Naive B cell (primary cell): ENCODE measurements around the gene NSL1. TPM values are rescaled to one million over a fixed set of nuclear protein-coding genes. Genes with fewer than 3 reads are reported as not detected.
"Not testable (repeated sequence)": the region's sequence is repeated elsewhere in the genome, so short reads cannot be mapped to it uniquely, and the experiment has no call there.

Source experiments
- ATAC-seq, 2 donors: fragments of 150-1000 bp; cut with Tn5 transposase; 2 replicates each; pipeline ENCODE4 v1.10.0; 2021; ENCODE audit warnings: low read depth in 2 of 2, mild to moderate bottlenecking in 2 of 2, moderate library complexity in 2 of 2
- DNase-seq: peaks from one replicate; pipeline ENCODE4 v3.0.0; 2022
- H3K27ac Mint-ChIP-seq, 6 donors: one replicate each; pipeline ENCODE4 v1.8.0; 2020 to 2022; ENCODE audit warnings: mild to moderate bottlenecking in 6 of 6, mixed read lengths in 6 of 6, moderate library complexity in 5 of 6, inconsistent platforms in 2 of 6
- H3K27me3 Mint-ChIP-seq, 3 donors: one replicate each; pipeline ENCODE4 v1.8.0; 2021 to 2022; ENCODE audit warnings: mixed read lengths in 3 of 3, mild to moderate bottlenecking in 1 of 3
- H3K36me3 Mint-ChIP-seq, 2 donors: one replicate each; pipeline ENCODE4 v1.8.0; 2020 to 2022; ENCODE audit warnings: mixed read lengths in 2 of 2, inconsistent platforms in 1 of 2, mild to moderate bottlenecking in 1 of 2
- H3K4me1 Mint-ChIP-seq, 3 donors: one replicate each; pipeline ENCODE4 v1.8.0; 2020 to 2022; ENCODE audit warnings: mixed read lengths in 3 of 3, inconsistent platforms in 1 of 3, mild to moderate bottlenecking in 1 of 3, moderate library complexity in 1 of 3
- H3K4me3 Mint-ChIP-seq, 8 donors: one replicate each; pipeline ENCODE4 v1.8.0; 2020 to 2022; ENCODE audit warnings: mild to moderate bottlenecking in 8 of 8, mixed read lengths in 8 of 8, moderate library complexity in 8 of 8, inconsistent platforms in 2 of 8
- H3K9me3 Mint-ChIP-seq, 7 donors: one replicate each; pipeline ENCODE4 v1.8.0; 2020 to 2022; ENCODE audit warnings: mixed read lengths in 7 of 7, mild to moderate bottlenecking in 5 of 7, inconsistent platforms in 2 of 7, moderate library complexity in 1 of 7
- polyA plus RNA-seq, 6 donors: library from polyadenylated mRNA; unstranded; fragments of 300-500 nt; fragmentation: Illumina TruSeq; gene quantifications; one replicate each; pipeline ENCODE4 v1.2.3, GENCODE V29; 2021; ENCODE audit warnings: low read depth in 6 of 6

NSL1 gene
- polyA plus RNA-seq, 6 donors from 2014 or later = 72.1 to 103 (median 81.0) TPM

DNA sequence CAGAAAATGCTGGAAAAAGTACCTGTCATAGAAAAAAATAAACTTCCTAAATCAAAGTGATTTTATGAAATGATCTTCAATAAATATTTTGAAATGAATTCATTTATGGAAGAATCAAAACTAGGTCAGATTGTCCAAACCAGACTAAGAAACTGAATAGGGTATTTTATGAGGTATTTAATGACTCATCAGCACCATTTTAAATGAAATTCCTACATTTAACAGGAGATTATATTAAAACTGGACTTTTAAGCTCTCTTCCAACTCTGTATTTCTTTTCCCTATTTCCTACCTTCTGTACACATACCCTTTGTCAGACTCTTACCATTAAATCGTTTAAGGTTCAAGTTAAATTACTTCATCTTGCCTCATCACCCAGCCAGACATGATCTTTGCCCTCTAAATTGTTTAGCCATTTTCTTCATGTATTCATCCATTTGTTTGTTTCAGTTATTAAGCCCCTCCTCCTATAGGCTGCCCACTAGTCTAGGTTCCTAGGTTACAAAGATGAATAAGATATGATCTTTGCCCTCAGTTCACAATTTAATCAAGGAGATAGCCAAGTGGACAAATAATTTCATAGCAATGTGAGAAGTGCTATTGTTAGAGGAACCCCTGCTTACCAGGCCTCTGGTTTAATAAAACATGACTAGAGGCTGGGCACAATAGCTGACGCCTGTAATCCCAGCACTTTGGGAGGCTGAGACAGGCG, 25.1 kb upstream of the NSL1 start:
- H3K4me3 Mint-ChIP-seq = no peak overlapping the region
- DNase-seq (no peak), ATAC-seq (no peak)
- no peaks in the 10 kb centered on the region for H3K36me3 Mint-ChIP-seq
- H3K27me3 Mint-ChIP-seq = no peaks in the 10 kb centered on the region
- H3K4me1 Mint-ChIP-seq = peaks cover 5 to 18% (median 14%) of the 10 kb centered on the region in 3 donors
- no peaks in the 10 kb centered on the region for H3K9me3 Mint-ChIP-seq
- peak overlapping the region in 2 of 6 donors; percentile 47 to 71 for H3K27ac Mint-ChIP-seq

DNA sequence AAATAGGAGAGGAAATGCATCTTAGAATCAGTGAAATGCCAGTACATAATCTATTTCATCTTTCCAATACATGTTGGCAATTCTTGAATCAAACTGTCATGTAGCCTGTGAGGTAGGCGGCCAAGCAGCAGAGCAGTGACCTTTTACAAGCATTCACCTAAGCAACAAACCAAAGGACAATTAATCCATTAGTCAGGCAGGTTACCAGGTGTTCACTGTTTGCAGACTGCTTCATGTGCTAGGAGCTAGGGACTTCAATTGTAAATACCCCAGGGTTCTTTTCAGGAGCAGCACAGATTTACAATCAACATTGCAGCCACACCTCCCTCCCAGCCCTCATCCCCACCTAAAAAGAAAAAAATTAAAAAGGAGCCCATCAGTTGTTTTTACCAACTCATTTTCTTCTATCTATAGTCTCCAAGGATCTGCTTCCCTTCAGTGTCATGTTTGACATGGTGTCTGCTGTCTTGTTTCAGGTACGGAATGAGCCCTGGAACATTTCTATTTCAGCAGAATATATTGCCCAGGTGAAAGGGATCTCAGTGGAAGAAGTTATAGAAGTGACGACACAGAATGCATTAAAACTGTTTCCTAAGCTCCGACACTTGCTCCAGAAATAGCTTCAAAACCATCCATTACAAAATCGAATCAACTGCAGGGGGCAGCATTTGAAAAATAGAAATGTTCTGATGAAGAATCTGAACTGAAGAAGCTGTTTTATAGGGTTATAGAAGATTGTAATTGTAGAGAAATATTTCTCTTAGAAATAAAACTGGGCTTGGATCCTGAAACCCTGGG, 23.2 kb upstream of the NSL1 start:
- DNase-seq (no peak), ATAC-seq (no peak)
- Mint-ChIP-seq H3K9me3 (no peaks in the 10 kb centered on the region), H3K27ac (peak overlapping the region in 1 of 6 donors; percentile 51), H3K36me3 (no peaks in the 10 kb centered on the region), H3K4me1 (peaks cover 4 to 10% (median 6%) of the 10 kb centered on the region in 3 donors), H3K4me3 (no peak overlapping the region), H3K27me3 (no peaks in the 10 kb centered on the region)

DNA sequence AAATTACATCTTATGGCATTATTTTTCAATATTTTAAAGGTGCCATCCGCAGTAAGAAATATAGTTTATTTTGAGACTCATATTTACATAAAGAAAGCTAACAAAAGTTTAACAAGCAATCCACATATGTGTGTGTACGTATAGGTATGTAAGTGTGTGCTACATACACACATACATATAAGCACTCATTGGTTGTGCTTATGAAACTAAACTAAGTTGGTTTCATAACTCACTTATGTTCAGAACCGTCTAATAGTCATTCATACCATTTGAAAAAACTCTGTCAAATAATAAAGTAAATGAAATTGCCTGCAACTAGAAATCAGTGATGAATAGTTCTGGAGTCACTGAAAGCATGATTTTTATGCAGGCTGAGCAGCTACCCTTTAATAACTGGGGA, 14.2 kb upstream of the NSL1 start:
- ATAC-seq (no peak), DNase-seq (no peak)
- Mint-ChIP-seq H3K9me3 (no peaks in the 10 kb centered on the region), H3K27ac (no peak overlapping the region), H3K27me3 (no peaks in the 10 kb centered on the region), H3K4me3 (no peak overlapping the region), H3K4me1 (no peaks in the 10 kb centered on the region), H3K36me3 (peaks cover 18 to 25% of the 10 kb centered on the region in 2 donors)

DNA sequence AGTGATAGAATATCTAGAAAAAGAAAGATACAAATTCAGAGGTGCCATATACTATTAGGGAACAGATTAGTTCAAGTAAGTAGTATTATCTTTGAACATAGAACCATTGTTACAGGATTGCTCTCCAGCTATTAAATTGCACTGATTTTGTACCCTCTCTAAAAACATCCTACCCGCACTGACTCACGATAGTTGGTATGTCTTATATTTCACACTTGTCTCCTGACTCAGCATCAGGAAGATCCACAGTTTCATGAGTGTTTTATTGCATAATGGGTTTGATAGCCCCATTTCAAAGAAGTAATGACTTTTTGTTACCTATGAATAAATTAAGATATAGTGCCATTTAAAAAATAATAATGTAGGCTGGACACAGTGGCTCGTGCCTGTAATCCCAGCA, 6.1 kb upstream of the NSL1 start:
- Mint-ChIP-seq H3K27me3 (no peaks in the 10 kb centered on the region), H3K36me3 (peaks cover 5 to 32% of the 10 kb centered on the region in 2 donors), H3K4me3 (no peak overlapping the region), H3K27ac (peak overlapping the region in 1 of 6 donors; percentile 24), H3K4me1 (peaks cover 28 to 61% (median 30%) of the 10 kb centered on the region in 3 donors), H3K9me3 (peaks cover 0 to 5% (median 2%) of the 10 kb centered on the region in 7 donors)
- ATAC-seq (no peak), DNase-seq (no peak)

DNA sequence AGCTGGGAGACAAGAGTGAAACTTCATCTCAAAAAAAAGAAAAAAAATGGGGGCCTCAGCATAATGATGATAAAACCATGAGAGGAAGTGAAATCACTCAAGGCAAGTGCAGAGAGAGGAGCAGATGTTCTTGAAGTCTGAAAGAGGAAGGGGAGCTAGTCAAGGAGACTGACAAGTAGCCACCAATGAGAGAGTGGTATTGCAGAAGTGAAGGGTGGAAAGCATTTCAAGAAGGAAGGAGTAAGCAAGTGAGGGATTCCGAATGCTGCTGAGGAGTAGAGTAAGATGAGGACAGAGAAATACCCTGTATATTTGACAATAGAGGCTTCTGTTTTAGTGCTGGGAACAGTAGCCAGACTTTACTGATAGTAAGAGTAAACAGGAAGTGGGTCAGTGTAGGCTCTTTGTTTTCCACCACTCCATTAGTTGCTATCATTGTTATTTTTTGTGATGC, 3.0 kb upstream of the NSL1 start:
- peaks cover 33 to 79% (median 34%) of the 10 kb centered on the region in 3 donors for H3K4me1 Mint-ChIP-seq
- ATAC-seq = peak; percentile 93 to 94
- peaks cover 5 to 17% of the 10 kb centered on the region in 2 donors for H3K36me3 Mint-ChIP-seq
- H3K9me3 Mint-ChIP-seq = peaks cover 0 to 5% (median 2%) of the 10 kb centered on the region in 7 donors
- peak; percentile 82 for DNase-seq
- no peaks in the 10 kb centered on the region for H3K27me3 Mint-ChIP-seq
- H3K27ac Mint-ChIP-seq = peak overlapping the region; percentile 40 to 92 (median 62)
- peak overlapping the region; percentile 56 to 99 (median 80) for H3K4me3 Mint-ChIP-seq

DNA sequence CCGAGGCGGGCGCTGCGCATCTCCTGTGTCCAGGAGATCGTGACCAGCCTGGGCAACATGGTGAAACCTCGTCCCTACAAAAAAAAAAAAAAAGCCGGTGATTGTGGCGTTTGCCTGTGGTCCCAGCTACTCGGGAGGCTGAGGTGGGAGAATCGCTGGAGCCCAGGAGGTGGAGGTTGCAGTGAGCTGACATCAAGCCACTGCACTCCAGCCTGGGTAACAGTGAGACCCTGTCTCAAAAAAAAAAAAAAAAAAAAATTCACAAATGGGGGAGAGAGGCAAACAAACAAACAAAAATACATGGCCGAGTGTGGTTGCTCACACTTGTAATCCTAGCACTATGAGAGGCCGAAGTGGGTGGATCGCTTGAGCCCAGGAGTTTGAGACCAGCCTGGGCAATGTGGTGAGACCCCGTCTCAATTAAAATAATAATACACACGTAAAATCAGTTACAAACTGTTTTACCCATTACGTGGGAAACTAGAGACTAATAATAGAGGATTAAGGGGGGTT, 875 bp upstream of the NSL1 start:
- Mint-ChIP-seq H3K36me3 (peaks cover 5 to 8% of the 10 kb centered on the region in 2 donors), H3K4me3 (peak overlapping the region; percentile 60 to 99 (median 98)), H3K4me1 (peaks cover 29 to 75% (median 31%) of the 10 kb centered on the region in 3 donors), H3K27me3 (no peaks in the 10 kb centered on the region), H3K27ac (peak overlapping the region; percentile 5 to 97 (median 90)), H3K9me3 (peaks cover 0 to 5% (median 2%) of the 10 kb centered on the region in 7 donors)
- DNase-seq (no peak), ATAC-seq (no peak)

DNA sequence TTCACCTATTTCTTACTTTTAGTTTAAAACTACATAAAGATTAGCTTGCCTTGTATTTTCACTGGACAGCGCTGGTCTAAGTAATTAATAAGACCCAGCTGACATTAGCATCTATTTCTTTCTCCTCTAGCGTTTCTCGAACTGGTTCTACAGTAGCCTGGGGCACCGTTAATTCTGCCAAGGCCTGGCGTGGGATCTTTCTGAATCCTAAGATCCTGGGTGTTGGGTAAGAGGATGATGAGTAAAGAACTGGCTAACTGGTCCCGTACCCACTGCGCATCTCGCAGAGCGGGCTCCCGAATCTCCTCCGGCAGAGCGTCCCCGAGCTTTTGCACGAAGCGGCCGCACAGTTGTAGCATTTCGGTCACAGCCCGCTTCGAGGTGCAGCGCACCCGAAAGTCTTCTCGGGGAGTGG, 309 bp downstream of the NSL1 start:
- peaks cover 26 to 65% (median 31%) of the 10 kb centered on the region in 3 donors for H3K4me1 Mint-ChIP-seq
- H3K27ac Mint-ChIP-seq = peak overlapping the region; percentile 73 to 97 (median 96)
- no peaks in the 10 kb centered on the region for H3K27me3 Mint-ChIP-seq
- DNase-seq (no peak), ATAC-seq (peak; percentile 24 to 25)
- peaks cover 0 to 5% (median 2%) of the 10 kb centered on the region in 7 donors for H3K9me3 Mint-ChIP-seq
- H3K36me3 Mint-ChIP-seq = peaks cover 5 to 8% of the 10 kb centered on the region in 2 donors
- H3K4me3 Mint-ChIP-seq = peak overlapping the region; percentile 60 to 99 (median 98)

DNA sequence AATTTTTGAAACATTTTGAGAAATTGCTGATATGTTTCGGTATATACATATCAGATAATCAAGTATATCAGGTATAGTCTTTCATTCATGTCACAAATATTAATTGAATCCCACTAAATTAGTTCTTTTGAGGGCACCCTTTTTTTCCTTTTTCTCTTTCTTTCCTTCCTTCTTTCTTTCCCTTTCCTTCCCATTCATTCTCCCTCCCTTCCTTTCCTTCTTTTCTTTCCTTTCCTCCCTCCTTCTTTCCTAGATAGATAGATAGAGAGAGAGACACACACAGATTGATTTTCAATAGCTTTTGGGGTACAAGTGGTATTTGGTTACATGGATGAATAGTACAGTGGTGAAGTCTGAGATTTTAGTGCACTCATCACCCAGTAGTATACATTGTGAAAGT, 5.7 kb downstream of the NSL1 start:
- H3K9me3 Mint-ChIP-seq = no peaks in the 10 kb centered on the region
- no peaks in the 10 kb centered on the region for H3K27me3 Mint-ChIP-seq
- peaks cover 8 to 22% of the 10 kb centered on the region in 2 donors for H3K36me3 Mint-ChIP-seq
- no peak for ATAC-seq
- no peak overlapping the region for H3K4me3 Mint-ChIP-seq
- peak overlapping the region in 2 of 6 donors; percentile 4 to 91 for H3K27ac Mint-ChIP-seq
- DNase-seq = no peak
- H3K4me1 Mint-ChIP-seq = peaks cover 8 to 22% (median 17%) of the 10 kb centered on the region in 3 donors

DNA sequence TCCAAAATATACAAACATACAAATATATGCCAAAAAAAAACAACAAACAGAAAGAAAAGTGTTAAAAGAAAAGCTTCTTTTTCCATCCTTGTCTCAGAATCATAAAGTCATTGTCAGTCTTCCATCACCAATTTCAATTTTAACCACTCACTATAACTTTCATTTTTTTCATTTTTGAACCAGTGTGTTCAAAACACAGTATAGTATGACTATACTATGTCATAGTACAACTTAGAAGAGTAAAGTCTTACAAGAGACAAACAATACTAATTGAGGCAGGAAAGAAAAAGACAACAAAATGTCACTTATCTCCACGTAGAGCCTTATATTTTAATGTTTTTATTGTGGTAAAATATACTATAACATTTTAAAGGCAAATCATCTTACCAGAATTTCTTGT, 7.6 kb downstream of the NSL1 start:
- ATAC-seq = no peak
- no peak for DNase-seq
- Mint-ChIP-seq H3K27ac (no peak overlapping the region), H3K27me3 (no peaks in the 10 kb centered on the region), H3K4me3 (no peak overlapping the region), H3K36me3 (peaks cover 8 to 22% of the 10 kb centered on the region in 2 donors), H3K9me3 (no peaks in the 10 kb centered on the region), H3K4me1 (peaks cover 7 to 11% (median 8%) of the 10 kb centered on the region in 3 donors)

DNA sequence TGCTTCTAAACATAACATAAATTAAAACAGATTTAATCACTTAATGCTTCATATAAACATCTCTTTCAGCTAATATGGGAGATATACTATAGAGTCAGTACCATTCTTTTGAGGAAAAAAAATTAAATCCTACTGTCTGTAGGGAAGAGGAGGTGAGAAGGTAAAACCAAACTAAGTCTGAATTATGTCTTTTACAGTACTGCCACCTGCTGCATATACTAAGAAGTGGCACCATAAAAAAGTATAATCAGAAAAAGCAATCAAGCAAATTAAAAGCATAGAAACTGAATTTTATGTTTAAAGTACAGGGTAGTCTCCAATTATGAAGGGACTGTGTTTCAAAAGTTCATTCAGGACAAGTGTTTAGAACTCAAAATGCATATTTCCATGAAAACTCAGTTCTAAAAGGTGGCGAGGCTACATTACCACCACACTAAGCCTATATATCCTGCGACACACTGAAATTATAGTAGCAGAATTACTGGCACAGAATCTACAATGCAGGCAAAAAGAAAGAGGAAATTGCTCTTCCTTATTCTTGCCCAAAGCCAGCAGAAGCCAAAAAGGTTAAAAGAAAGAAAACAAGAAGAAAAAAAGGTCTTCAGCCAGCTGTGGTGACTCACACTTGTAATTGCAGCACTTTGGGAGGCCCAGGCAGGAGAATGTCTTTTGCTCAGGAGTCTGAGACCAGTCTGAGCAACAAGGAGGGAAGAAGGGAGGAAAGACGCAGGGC, 9.0 kb downstream of the NSL1 start:
- peak; percentile 15 for DNase-seq
- peaks cover 5 to 9% (median 6%) of the 10 kb centered on the region in 3 donors for H3K4me1 Mint-ChIP-seq
- H3K9me3 Mint-ChIP-seq = peaks cover 0 to 2% (median 0%) of the 10 kb centered on the region in 7 donors
- peak overlapping the region in 1 of 6 donors; percentile 4 for H3K27ac Mint-ChIP-seq
- H3K4me3 Mint-ChIP-seq = no peak overlapping the region
- peaks cover 15 to 29% of the 10 kb centered on the region in 2 donors for H3K36me3 Mint-ChIP-seq
- no peaks in the 10 kb centered on the region for H3K27me3 Mint-ChIP-seq
- ATAC-seq = peak in 1 of 2 donors; percentile 33

DNA sequence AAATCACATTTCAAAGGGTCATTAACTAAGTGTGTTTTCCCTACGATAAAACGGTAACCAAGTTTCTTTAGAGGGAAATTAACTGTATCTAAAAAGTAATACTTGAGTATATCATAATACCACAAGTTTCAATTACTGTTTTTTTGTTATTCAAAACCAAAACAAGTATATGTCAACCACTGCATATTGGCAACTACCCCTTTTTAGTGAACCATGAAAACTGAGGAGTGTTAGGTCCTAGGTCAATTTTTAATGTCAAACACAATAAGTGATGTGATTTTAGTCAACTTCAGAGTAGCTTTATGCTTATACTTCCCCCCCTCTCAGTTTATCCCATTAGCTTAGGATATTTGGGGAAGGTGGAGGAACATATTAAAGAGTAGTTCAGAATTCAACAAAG, 10.4 kb downstream of the NSL1 start:
- no peak for DNase-seq
- Mint-ChIP-seq H3K27ac (no peak overlapping the region), H3K36me3 (peaks cover 27 to 34% of the 10 kb centered on the region in 2 donors), H3K27me3 (no peaks in the 10 kb centered on the region), H3K9me3 (peaks cover 0 to 7% (median 2%) of the 10 kb centered on the region in 7 donors), H3K4me3 (no peak overlapping the region), H3K4me1 (peaks cover 5 to 12% (median 9%) of the 10 kb centered on the region in 3 donors)
- no peak for ATAC-seq

DNA sequence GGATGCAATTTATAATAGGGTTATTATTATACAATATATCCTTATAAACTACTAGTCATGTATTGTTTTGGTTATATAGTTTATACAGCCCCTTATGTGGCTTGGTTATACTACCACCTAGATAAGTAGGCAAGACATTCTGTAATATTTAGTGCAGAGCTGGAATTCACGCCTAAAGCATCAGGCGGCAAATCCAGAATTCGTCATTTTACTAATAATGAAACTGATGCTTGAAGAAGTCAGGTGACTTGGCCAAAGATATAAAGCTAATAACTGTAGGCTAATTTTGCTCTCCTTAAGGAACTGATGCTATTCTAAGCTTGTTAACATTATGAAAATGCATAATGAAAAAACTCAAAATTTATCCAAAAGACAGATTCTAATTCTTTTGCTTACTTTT, 10.8 kb downstream of the NSL1 start:
- H3K9me3 Mint-ChIP-seq = peaks cover 0 to 7% (median 2%) of the 10 kb centered on the region in 7 donors
- H3K27ac Mint-ChIP-seq = no peak overlapping the region
- no peak for ATAC-seq
- H3K36me3 Mint-ChIP-seq = peaks cover 23 to 34% of the 10 kb centered on the region in 2 donors
- H3K4me1 Mint-ChIP-seq = peaks cover 3 to 12% (median 5%) of the 10 kb centered on the region in 3 donors
- no peak overlapping the region for H3K4me3 Mint-ChIP-seq
- no peaks in the 10 kb centered on the region for H3K27me3 Mint-ChIP-seq
- DNase-seq = no peak

DNA sequence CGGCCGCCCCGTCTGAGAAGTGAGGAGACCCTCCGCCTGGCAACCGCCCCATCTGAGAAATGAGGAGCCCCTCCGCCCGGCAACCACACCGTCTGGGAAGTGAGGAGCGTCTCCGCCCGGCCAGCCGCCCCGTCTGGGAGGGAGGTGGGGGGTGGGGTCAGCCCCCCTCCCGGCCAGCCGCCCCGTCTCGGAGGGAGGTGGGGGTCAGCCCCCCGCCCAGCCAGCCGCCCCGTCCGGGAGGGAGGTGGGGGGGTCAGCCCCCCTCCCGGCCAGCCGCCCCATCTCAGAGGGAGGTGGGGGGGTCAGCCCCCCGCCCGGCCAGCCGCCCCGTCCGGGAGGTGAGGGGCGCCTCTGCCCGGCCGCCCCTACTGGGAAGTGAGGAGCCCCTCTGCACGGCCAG, 12.5 kb downstream of the NSL1 start:
- not testable (repeated sequence) for H3K27ac Mint-ChIP-seq, H3K9me3 Mint-ChIP-seq

More for the DNA sequence above, 12.5 kb downstream of the NSL1 start:
- H3K27me3 Mint-ChIP-seq, ATAC-seq, H3K4me3 Mint-ChIP-seq, DNase-seq: not testable (repeated sequence)
- peaks cover 3 to 26% (median 9%) of the 10 kb centered on the region in 3 donors for H3K4me1 Mint-ChIP-seq
- H3K36me3 Mint-ChIP-seq = peaks cover 21 to 39% of the 10 kb centered on the region in 2 donors
